LoVo (cell line): ENCODE results near the gene CCDC121.

Source experiments
- DNase-seq: peaks from one replicate; pipeline ENCODE4 v3.0.0-alpha.2; 2016; ENCODE audit warnings: low spot score

CCDC121 gene

DNA sequence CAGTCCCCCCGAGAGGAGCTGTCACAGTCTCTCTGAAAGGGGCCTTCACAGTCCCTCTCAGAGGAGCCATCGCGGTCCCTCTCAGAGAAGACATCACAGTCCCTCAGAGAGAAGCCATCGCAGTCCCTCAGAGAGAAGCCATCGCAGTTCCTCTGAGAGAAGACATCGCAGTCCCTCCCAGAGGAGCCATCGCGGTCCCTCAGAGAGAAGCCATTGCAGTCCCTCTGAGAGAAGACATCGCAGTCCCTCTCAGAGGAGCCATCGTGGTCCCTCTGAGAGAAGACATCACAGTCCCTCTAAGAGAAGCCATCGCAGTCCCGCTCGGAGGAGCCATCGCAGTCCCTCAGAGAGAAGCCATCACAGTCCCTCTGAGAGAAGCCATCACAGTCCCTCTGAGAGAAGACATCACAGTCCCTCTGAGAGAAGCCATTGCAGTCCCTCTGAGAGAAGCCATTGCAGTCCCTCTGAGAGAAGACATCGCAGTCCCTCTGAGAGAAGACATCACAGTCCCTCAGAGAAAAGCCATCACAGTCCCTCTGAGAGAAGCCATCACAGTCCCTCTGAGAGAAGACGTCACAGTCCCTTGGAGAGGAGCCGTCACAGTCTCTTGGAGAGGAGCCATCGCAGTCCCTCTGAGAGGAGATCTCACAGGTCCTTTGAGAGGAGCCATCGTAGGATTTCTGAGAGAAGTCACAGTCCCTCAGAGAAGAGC is 47.2 kb downstream of the CCDC121 start:
- DNase-seq = no peak
